Tibial nerve (tissue), 4 donors: ENCODE results near the gene PRLHR. TPM values are rescaled to one million over a fixed set of nuclear protein-coding genes. Genes with fewer than 3 reads are reported as not detected.

Experiments used
- DNase-seq, 2 donors: peaks; one replicate each; pipeline ENCODE4 v3.0.0-alpha.2; 2019; ENCODE audit warnings: low spot score in 2 of 2
- H3K27ac ChIP-seq, 4 donors: fragments of 200-600 bp; sonication (generic) in 3 of 4; one replicate each; pipeline ENCODE4 v1.5.1; 2017 to 2019; ENCODE audit warnings: mild to moderate bottlenecking in 1 of 4
- H3K27me3 ChIP-seq, 2 donors: fragments of 200-600 bp; sonication (generic) in 1 of 2; one replicate each; pipeline versions ENCODE4 v1.5.1 to v1.6.0; 2017 to 2019
- H3K36me3 ChIP-seq, 3 donors: fragments of 200-600 bp; sonication (generic); one replicate each; pipeline ENCODE4 v1.5.1; 2018 to 2019
- H3K4me1 ChIP-seq, 4 donors: fragments of 200-600 bp; sonication (generic) in 3 of 4; one replicate each; pipeline ENCODE4 v1.5.1; 2017 to 2019
- H3K4me3 ChIP-seq, 4 donors: fragments of 200-600 bp; sonication (generic) in 3 of 4; one replicate each; pipeline ENCODE4 v1.5.1; 2017 to 2019; ENCODE audit warnings: mild to moderate bottlenecking in 1 of 4, moderate library complexity in 1 of 4
- H3K9me3 ChIP-seq, 4 donors: fragments of 200-600 bp; sonication (generic) in 3 of 4; one replicate each; pipeline ENCODE4 v1.5.1; 2017 to 2019
- CTCF ChIP-seq, 5 experiments: fragments of 200-600 bp in 3 of 5; fragments of 450-650 bp in 2 of 5; sonication (generic) in 3 of 5; IDR thresholded peaks; one replicate each; pipeline ENCODE4 v1.5.1; 2016 to 2019; ENCODE audit warnings: antibody characterized with exemption in 5 of 5, mild to moderate bottlenecking in 3 of 5, moderate library complexity in 2 of 5
- EP300 ChIP-seq, 2 donors: sonication (generic); formaldehyde crosslinking; IDR thresholded peaks; one replicate each; pipeline ENCODE4 v1.6.1; 2017; ENCODE audit warnings: antibody characterized with exemption in 2 of 2, mild to moderate bottlenecking in 1 of 2
- POLR2A ChIP-seq, 2 donors: fragments of 450-650 bp; IDR thresholded peaks; one replicate each; pipeline ENCODE4 v1.6.1; 2017; ENCODE audit warnings: antibody characterized with exemption in 2 of 2, mild to moderate bottlenecking in 2 of 2, moderate library complexity in 2 of 2
- WGBS, 2 donors: methylation state at CpG; one replicate each; pipeline ENCODE4 v1.1.5; 2018; 5-methylcytosine and 5-hydroxymethylcytosine counted together
- total RNA-seq, 4 donors: library from RNA; depleted of rRNA; stranded (reverse); fragments of >200 nt; gene quantifications; one replicate each; pipeline ENCODE4 v1.1.0, GENCODE V29; 2016

Gene PRLHR
- total RNA-seq, 4 donors from 2014 or later = not detected

DNA sequence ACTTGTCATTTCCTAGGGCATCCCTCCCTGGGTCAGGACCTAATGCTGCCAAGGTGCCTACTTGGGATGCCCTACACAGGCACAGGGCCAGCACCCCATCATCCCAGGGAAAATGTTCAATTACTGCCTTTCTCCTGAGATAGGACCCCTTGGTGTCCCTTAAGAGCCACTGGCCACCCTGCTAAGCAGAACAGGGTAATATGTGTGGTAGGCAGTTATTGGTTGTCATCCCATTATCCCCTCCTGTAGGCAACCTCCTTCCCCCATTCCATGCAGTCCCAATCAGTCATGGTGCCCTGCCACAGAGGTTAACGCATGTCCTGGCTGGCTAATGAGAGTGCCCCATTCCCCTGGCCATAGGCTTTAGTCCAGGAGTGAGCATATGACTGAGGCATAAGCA is 53.2 kb downstream of the PRLHR start:
- Histone ChIP-seq H3K9me3 (peaks cover 0 to 10% (median 0%) of the 10 kb centered on the region in 4 donors), H3K4me1 (no peaks in the 10 kb centered on the region), H3K27ac (no peak overlapping the region), H3K4me3 (no peak overlapping the region), H3K27me3 (no peaks in the 10 kb centered on the region), H3K36me3 (no peaks in the 10 kb centered on the region)
- TF ChIP-seq POLR2A (IDR thresholded peaks at IDR 0.05) (no peak), CTCF (IDR thresholded peaks at IDR 0.05) (no peak), EP300 (IDR thresholded peaks at IDR 0.05) (no peak)
- no peak for DNase-seq
- 79 to 88% methylated on average over 1 of the region's 1 CpG for WGBS, 2 donors

DNA sequence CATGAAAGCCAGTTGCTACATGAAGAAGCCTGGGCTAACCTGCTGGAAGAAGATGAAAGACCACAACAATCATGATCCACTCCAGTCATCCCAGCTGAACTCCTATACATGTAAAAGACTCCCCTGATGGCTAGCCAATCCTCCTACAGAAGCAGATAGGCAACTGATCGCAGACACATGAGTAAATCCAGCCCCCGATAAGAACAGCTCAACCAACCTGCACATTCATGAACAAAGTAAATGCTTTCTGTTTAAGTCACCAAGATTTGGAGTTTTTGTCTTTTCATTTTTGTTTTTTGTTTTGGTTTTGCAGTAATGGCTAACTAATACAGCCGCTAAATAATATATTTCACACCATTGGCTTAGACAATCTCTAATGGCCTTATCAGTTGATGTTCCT is 53.7 kb downstream of the PRLHR start:
- WGBS, 2 donors = 91 to 94% methylated on average over 3 of the region's 3 CpGs
- Histone ChIP-seq H3K4me3 (no peak overlapping the region), H3K36me3 (no peaks in the 10 kb centered on the region), H3K4me1 (no peaks in the 10 kb centered on the region), H3K9me3 (peaks cover 0 to 10% (median 0%) of the 10 kb centered on the region in 4 donors), H3K27ac (no peak overlapping the region), H3K27me3 (no peaks in the 10 kb centered on the region)
- no peak for TF ChIP-seq CTCF (IDR thresholded peaks at IDR 0.05)
- no peak for TF ChIP-seq POLR2A (IDR thresholded peaks at IDR 0.05)
- TF ChIP-seq EP300 (IDR thresholded peaks at IDR 0.05) = no peak
- no peak for DNase-seq

Other genes with a start within 250 kb of the PRLHR start
- 10 to 100 TPM; 24.0 to 45.7 (median 26.4) TPM for gene CACUL1, start 159.3 kb upstream of the PRLHR start, total RNA-seq